GM12892 (cell line): ENCODE results near the gene CDKN2AIPNL.
A peak's percentile ranks its signal among the peaks of the same experiment; 100 is the strongest.
"Not testable (repeated sequence)": the region's sequence is repeated elsewhere in the genome, so short reads cannot be mapped to it uniquely, and the experiment has no call there.

Experiments
- DNase-seq: peaks from one replicate; pipeline ENCODE4 v3.0.0; 2011; ENCODE audit not compliant: insufficient read length
- FAIRE-seq: peaks from 2 replicates; lab custom pipeline; 2011; peaks lifted over from hg19 to GRCh38; lab: Jason Lieb, UNC
- POLR2A ChIP-seq: IDR thresholded peaks from 2 replicates; pipeline ENCODE4 v1.6.1; 2011; ENCODE audit warnings: low read depth, low read length, control low read depth
- POLR2AphosphoS5 ChIP-seq: IDR thresholded peaks from 2 replicates; pipeline ENCODE4 v1.6.1; 2011; ENCODE audit warnings: low read depth, low read length, control low read depth
- TAF1 ChIP-seq: IDR thresholded peaks from 2 replicates; pipeline ENCODE4 v1.6.1; 2011; ENCODE audit warnings: low read depth, mild to moderate bottlenecking, control low read depth, low read length, borderline replicate concordance

CDKN2AIPNL gene

DNA sequence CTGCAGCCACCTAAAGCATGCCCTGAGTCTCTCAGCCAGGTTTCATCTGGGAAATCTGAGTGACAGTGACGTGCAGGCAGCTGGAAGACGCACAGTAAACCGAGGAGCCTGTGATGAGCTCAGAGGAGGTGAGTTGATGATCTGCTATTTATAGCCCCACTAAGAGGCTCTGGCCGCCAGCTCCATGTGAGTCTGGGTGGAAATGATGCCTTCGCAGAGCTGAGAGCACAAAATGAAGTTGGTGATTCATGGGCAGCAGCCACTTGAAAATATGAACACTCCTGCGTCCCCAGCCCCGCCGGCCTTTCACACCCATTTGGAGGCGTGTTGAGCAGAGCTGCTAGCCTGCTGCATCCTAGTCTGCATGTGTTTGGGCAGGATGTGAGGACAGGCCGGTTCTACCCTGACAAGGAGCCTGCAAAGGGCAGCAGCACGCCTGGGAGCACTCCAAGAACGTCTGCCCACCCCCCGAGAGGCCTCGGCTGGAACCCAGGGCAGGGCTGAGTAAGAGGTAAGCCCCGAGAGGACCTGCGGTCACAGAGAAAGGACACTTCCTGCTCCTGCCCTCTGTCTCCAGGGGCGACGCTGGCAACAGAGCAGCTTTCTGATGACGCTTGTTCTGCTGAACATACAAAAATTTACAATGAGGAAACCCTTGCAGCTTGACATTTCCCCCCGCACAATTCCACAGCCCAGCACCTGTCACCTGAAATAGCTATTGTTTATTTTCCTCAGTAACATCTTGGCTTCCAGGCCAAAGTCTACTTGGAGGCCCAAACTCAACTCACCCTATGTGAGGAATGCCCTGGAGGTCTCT, 25.1 kb upstream of the CDKN2AIPNL start:
- peak; percentile 36 for DNase-seq
- TF ChIP-seq TAF1 (no peak), POLR2A (no peak), POLR2AphosphoS5 (no peak)
- peak; percentile 80 for FAIRE-seq

DNA sequence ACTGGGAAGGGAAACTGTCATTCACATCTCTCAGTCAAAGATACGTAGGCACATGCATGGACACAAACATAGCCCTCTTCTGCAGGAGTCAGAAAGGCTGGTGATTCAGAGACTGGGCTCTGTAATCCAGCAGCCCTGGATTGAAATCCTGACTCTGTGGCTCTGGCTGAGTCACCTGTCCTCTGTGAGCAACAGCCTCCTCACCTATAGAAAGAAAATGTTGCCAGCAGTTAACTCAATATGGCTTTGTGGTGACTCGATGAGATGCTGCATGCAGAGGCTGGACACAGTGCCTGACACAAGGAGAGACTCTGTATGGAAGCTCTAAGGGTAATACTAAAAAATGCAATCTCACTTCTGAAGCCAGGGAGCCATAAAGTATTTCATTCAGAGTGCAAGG, 23.9 kb upstream of the CDKN2AIPNL start:
- no peak for DNase-seq
- no peak for FAIRE-seq
- TF ChIP-seq TAF1 = no peak

DNA sequence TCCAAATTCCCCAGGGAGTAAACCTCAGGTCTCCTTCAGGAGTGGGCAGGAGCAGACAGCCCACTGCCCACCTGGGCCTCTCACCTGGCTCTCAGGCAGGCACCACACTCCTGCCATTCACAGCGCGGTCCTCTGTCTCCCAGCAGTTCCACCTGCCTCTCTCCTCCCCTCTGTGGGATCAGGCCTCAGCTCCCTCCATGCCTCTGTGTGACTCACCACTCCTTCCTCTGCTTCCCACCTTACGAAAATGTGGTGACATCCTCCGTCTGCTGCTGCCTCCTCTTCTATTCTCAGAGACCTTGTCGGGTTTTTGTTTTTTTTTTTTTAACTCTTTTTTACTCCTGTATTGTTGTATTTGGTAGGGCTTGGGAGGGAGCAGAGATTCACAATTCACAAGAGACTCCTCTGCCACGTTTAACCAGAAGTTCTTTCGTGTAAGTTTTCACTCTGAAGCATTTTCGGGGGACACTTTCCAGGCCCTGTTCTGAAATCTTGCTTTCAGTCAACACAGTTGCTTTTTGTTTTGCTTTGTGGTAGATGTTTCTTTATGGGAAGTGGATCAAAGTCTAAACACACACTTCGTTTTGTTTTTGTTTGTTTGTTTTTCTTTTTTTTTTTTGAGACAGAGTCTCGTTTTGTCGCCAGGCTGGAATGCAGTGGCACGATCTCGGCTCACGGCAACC, 21.1 kb upstream of the CDKN2AIPNL start:
- TF ChIP-seq TAF1 = no peak
- TF ChIP-seq POLR2A = no peak
- no peak for TF ChIP-seq POLR2AphosphoS5
- DNase-seq (no peak), FAIRE-seq (no peak)

DNA sequence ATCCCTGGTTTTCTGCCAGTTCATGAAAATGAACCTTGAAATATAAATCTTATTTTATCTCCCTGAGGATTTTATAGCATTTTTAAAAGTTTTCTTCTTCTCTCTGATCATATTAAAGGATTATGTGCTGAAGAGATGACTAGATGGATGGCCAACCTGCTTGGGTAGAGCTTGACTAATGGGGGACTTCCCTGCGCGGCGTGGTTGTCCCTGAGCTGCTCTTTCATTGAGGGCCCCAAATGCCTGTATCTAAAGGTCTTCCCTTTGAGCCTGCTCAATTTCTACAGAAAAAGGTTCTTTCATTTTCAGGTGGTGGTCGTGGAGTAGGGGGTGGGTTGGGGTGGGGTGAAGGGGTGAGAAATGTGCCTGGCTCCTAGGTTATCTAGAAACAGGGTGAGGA, 20.5 kb upstream of the CDKN2AIPNL start:
- DNase-seq (no peak), FAIRE-seq (no peak)
- TF ChIP-seq POLR2AphosphoS5 = no peak
- no peak for TF ChIP-seq POLR2A
- no peak for TF ChIP-seq TAF1

DNA sequence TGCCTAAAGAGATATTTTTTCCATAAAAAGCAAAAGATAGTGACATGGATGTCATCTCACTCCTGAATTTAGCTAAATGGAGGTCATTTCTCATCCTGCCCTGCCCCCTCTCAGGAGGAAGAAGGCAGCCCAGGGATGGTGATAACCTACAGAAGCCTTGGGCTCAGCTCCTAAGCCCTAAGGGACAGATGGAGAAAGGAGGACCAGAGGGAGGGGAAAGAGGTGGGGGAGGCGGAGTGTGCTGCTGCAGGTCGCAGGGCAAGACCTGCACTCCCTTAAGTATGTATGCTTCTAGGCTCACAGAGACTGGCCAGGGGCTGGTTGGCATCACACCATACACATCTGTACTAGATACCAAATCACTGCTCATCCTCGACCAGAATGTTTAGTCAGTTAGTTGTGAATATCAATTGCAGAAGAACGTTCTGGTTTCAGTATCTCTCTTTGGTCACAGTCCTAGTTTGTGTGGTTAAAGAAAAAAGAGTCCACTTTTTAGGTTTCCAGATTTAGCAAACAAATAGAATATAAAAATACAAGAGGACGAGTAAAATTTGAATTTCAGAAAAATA, 18.4 kb upstream of the CDKN2AIPNL start:
- DNase-seq (no peak), FAIRE-seq (no peak)
- TF ChIP-seq TAF1 (no peak), POLR2AphosphoS5 (no peak), POLR2A (no peak)

DNA sequence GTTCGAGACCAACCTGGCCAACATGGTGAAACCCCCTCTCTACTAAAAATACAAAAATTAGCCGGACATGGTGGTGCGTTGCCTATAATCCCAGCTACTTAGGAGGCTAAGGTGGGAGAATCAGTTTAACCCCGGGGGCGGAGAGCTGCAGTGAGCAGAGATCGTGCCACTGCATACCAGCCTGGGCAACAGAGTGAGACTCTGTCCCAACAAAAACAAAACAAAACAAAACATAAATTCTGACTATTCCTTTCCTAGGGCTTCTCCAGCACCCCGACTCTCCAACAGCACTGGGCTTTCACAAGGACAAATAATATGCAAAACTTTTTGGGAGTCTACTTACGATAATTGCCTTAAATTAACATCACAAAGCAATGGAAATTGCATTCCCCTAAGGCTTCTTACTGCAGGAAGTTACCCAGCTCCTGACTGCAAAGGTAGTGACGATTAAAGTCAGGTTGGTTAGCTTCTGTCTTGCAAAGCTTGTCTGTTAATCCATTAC, 15.9 kb upstream of the CDKN2AIPNL start:
- TF ChIP-seq POLR2A = no peak
- TF ChIP-seq TAF1 = no peak
- no peak for DNase-seq
- FAIRE-seq = no peak

DNA sequence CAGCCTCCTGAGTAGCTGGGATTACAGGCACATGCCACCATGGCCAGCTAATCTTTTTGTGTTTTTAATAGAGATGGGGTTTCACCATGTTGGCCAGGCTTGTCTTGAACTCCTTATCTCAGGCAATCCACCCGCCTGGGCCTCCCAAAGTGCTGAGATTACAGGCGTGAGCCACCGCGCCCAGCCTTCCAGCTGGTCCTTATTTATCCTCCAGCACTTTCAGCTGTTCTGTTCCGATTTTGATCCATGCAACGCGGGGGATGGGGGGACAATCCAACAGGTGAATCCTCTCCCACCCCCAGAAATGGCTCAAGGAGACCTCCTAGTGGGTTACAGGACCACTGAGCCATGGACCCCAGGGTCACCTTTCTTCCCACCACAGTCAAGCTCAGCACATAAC, 14.7 kb upstream of the CDKN2AIPNL start:
- no peak for DNase-seq

DNA sequence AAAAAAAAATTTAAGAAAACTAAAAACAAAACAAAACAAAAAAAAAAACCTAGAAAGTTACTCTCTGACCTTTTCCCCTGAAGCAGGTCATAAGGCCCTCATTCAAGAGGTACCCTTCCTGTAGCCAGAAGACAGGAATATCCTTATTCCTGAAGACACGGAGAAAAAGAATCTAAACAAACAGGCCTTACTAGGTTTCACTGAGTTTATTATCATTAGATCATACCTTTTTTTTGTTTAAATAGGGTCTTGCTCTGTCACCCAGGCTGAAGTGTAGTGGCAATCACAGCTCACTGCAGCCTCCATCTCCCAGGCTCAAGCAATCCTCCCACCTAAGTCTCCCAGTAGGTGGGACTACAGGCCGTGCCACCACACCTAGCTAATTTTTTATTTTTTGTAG, 11.7 kb upstream of the CDKN2AIPNL start:
- no peak for DNase-seq
- TF ChIP-seq POLR2A (no peak), POLR2AphosphoS5 (no peak), TAF1 (no peak)
- no peak for FAIRE-seq

More for the DNA sequence above, 14.7 kb upstream of the CDKN2AIPNL start:
- no peak for TF ChIP-seq TAF1
- TF ChIP-seq POLR2AphosphoS5 = no peak
- no peak for TF ChIP-seq POLR2A
- FAIRE-seq = no peak

DNA sequence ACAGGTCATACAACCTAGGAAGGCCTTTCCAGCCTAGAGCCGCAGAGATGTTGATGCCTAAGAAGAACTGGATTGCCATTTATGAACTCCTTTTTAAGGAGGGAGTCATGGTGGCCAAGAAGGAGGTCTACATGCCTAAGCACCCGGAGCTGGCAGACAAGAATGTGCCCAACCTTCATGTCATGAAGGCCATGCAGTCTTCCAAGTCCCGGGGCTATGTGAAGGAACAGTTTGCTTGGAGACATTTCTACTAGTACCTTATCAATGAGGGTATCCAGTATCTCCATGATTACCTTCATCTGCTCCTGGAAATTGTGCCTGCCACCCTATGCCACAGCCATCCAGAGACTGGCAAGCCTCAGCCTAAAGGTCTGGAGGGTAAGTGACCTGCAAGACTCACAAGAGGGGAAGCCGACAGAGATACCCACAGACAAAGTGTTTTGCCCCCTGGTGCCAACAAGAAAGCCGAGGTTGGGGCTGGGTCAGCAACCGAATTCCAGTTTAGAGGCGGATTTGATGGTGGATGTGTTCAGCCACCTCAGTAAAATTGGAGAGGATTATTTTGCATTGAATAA, 11.2 kb upstream of the CDKN2AIPNL start:
- TF ChIP-seq POLR2A = no peak
- TF ChIP-seq TAF1 = no peak
- TF ChIP-seq POLR2AphosphoS5 = no peak
- FAIRE-seq (no peak), DNase-seq (no peak)

DNA sequence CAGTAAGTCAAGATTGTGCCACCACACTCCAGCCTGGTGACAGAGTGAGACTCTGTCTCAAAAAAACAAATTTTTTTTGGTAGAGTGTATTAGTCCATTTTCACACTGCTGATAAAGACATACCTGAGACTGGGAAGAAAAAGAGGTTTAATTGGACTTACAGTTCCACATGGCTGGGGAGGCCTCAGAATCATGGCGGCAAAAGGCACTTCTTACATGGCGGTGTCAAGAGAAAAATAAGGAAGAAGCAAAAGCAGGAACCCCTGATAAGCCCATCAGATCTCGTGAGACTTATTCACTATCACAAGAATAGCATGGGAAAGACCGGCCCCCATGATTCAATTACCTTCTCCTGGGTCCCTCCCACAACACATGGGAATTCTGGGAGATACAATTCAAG, 9.4 kb upstream of the CDKN2AIPNL start:
- not testable (repeated sequence) for FAIRE-seq, DNase-seq

DNA sequence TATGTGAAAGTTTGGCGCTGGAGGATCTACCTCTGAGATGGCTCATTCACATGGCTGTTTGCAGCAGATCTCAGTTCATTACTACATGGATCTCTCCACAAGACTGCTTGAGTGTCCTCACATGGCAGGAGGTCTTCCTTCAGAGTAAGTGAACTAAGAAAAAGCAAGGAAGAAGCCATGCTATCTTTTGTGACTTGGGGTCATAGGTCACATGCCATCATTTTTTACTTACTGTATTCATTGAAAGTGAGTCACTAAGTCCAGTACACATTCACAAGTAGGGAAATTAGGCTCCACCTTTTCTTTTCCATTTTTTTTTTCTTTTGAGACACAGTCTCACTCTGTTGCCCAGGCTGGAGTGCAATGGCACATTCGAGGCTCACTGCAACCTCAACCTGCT, 8.7 kb upstream of the CDKN2AIPNL start:
- TF ChIP-seq POLR2A (no peak), TAF1 (no peak)
- FAIRE-seq = no peak
- DNase-seq = no peak
